Measurements from ENCODE around the gene TNNC2.

DNA sequence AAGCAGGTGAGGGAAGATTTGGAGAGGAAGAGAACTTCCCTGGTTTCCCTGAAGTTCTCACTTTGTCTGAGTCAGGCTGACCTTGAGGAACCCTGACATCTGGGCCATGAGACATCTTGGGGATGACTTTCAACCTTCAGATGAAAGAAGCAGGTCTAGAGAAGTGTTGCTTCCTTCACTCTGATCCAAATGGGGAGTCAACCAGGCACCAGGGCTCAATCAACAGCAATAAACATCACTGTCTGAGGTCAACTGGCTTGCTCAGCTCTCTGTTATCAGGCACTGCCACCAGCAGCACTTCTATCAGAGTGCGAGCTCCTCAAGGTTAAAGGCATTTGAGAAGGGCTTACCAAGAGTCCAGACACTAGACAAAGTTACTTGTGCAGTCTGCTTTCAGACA is 23.8 kb upstream of the TNNC2 start:
- TF ChIP-seq, protein P1, sequence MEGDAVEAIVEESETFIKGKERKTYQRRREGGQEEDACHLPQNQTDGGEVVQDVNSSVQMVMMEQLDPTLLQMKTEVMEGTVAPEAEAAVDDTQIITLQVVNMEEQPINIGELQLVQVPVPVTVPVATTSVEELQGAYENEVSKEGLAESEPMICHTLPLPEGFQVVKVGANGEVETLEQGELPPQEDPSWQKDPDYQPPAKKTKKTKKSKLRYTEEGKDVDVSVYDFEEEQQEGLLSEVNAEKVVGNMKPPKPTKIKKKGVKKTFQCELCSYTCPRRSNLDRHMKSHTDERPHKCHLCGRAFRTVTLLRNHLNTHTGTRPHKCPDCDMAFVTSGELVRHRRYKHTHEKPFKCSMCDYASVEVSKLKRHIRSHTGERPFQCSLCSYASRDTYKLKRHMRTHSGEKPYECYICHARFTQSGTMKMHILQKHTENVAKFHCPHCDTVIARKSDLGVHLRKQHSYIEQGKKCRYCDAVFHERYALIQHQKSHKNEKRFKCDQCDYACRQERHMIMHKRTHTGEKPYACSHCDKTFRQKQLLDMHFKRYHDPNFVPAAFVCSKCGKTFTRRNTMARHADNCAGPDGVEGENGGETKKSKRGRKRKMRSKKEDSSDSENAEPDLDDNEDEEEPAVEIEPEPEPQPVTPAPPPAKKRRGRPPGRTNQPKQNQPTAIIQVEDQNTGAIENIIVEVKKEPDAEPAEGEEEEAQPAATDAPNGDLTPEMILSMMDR (conservative IDR thresholded peaks at IDR 0.05): no peak
- no peak for TF ChIP-seq EZH2 (IDR thresholded peaks at IDR 0.05; ENCODE audit: low read depth)
